Astrocyte (in vitro differentiated cells and primary cell): ENCODE measurements around the gene CNMD. TPM values are rescaled to one million over a fixed set of nuclear protein-coding genes. Genes with fewer than 3 reads are reported as not detected.

Experiments
- DNase-seq: peaks from one replicate; pipeline ENCODE4 v3.0.0-alpha.2; 2010; ENCODE audit warnings: low read depth
- FAIRE-seq: peaks from 2 replicates; lab custom pipeline; 2011; peaks lifted over from hg19 to GRCh38; lab: Jason Lieb, UNC
- H2AFZ ChIP-seq: 2 replicates; pipeline ENCODE4 v1.6.0; 2012; ENCODE audit warnings: low read depth, low read length, inconsistent platforms
- H3K27ac ChIP-seq: 2 replicates; pipeline ENCODE4 v1.5.1; 2011; ENCODE audit warnings: low read depth, low read length, inconsistent platforms
- H3K27me3 ChIP-seq: 2 replicates; pipeline ENCODE4 v1.6.0; 2011; ENCODE audit warnings: low read length, inconsistent platforms; ENCODE audit not compliant: insufficient read depth
- H3K36me3 ChIP-seq: 2 replicates; pipeline ENCODE4 v1.5.1; 2011; ENCODE audit warnings: low read length, inconsistent platforms; ENCODE audit not compliant: insufficient read depth
- H3K4me1 ChIP-seq: 2 replicates; pipeline ENCODE4 v1.5.1; 2011; ENCODE audit warnings: low read length, inconsistent platforms; ENCODE audit not compliant: insufficient read depth
- H3K4me2 ChIP-seq: 2 replicates; pipeline ENCODE4 v1.6.0; 2012; ENCODE audit warnings: low read length, inconsistent platforms
- H3K4me3 ChIP-seq: 2 replicates; pipeline ENCODE4 v1.5.1; 2011; ENCODE audit warnings: low read depth, mild to moderate bottlenecking, low read length, inconsistent platforms; ENCODE audit not compliant: insufficient read depth
- H3K79me2 ChIP-seq: 2 replicates; pipeline ENCODE4 v1.6.0; 2012; ENCODE audit warnings: mild to moderate bottlenecking, low read length, inconsistent platforms; ENCODE audit not compliant: insufficient read depth
- H3K9ac ChIP-seq: 2 replicates; pipeline ENCODE4 v1.6.0; 2012; ENCODE audit warnings: mild to moderate bottlenecking, low read length, inconsistent platforms
- H3K9me3 ChIP-seq: 2 replicates; pipeline ENCODE4 v1.5.1; 2012; ENCODE audit warnings: low read depth, mild to moderate bottlenecking, low read length, inconsistent platforms; ENCODE audit not compliant: insufficient read depth
- H4K20me1 ChIP-seq: 2 replicates; pipeline ENCODE4 v1.6.0; 2012; ENCODE audit warnings: low read length, inconsistent platforms; ENCODE audit not compliant: insufficient read depth
- H3K27ac Mint-ChIP-seq: one replicate; pipeline ENCODE4 v1.8.0; 2021; ENCODE audit warnings: mild to moderate bottlenecking, mixed read lengths; ENCODE audit not compliant: unreplicated experiment
- H3K27me3 Mint-ChIP-seq: one replicate; pipeline ENCODE4 v1.8.0; 2021; ENCODE audit warnings: low read depth, mixed read lengths; ENCODE audit not compliant: unreplicated experiment
- H3K36me3 Mint-ChIP-seq: one replicate; pipeline ENCODE4 v1.8.0; 2021; ENCODE audit warnings: low read depth, mixed read lengths; ENCODE audit not compliant: unreplicated experiment
- H3K4me1 Mint-ChIP-seq: one replicate; pipeline ENCODE4 v1.8.0; 2021; ENCODE audit warnings: low read depth, mixed read lengths; ENCODE audit not compliant: unreplicated experiment
- H3K4me3 Mint-ChIP-seq: one replicate; pipeline ENCODE4 v1.8.0; 2021; ENCODE audit warnings: mild to moderate bottlenecking, moderate library complexity, mixed read lengths; ENCODE audit not compliant: unreplicated experiment
- H3K9me3 Mint-ChIP-seq: one replicate; pipeline ENCODE4 v1.8.0; 2021; ENCODE audit warnings: mild to moderate bottlenecking, mixed read lengths; ENCODE audit not compliant: unreplicated experiment
- EZH2 ChIP-seq: IDR thresholded peaks from 2 replicates; pipeline ENCODE4 v1.6.1; 2012; ENCODE audit warnings: mild to moderate bottlenecking, low read length, inconsistent platforms; ENCODE audit not compliant: insufficient read depth
- total RNA-seq: library from RNA; stranded (reverse); gene quantifications from 2 replicates; pipeline ENCODE4 v1.2.1, GENCODE V29; 2021
- TF ChIP-seq, protein P1 (sequence below): IDR thresholded peaks from 2 replicates; pipeline ENCODE4 v1.5.1; 2011; ENCODE audit warnings: low read depth, mild to moderate bottlenecking, inconsistent platforms, low read length, moderate library complexity; ENCODE audit not compliant: insufficient read depth

Gene CNMD
- total RNA-seq, 1 donor from 2014 or later, result not detected

- Mint-ChIP-seq H3K4me3 (no peak overlapping the region), H3K36me3 (no peaks in the 10 kb centered on the region), H3K27me3 (peaks cover 5% of the 10 kb centered on the region), H3K4me1 (no peaks in the 10 kb centered on the region), H3K9me3 (no peaks in the 10 kb centered on the region), H3K27ac (no peak overlapping the region)
- no peak for TF ChIP-seq EZH2
- TF ChIP-seq, protein P1, sequence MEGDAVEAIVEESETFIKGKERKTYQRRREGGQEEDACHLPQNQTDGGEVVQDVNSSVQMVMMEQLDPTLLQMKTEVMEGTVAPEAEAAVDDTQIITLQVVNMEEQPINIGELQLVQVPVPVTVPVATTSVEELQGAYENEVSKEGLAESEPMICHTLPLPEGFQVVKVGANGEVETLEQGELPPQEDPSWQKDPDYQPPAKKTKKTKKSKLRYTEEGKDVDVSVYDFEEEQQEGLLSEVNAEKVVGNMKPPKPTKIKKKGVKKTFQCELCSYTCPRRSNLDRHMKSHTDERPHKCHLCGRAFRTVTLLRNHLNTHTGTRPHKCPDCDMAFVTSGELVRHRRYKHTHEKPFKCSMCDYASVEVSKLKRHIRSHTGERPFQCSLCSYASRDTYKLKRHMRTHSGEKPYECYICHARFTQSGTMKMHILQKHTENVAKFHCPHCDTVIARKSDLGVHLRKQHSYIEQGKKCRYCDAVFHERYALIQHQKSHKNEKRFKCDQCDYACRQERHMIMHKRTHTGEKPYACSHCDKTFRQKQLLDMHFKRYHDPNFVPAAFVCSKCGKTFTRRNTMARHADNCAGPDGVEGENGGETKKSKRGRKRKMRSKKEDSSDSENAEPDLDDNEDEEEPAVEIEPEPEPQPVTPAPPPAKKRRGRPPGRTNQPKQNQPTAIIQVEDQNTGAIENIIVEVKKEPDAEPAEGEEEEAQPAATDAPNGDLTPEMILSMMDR, result no peak
- no peak overlapping the region for H3K4me3 ChIP-seq
- H2AFZ ChIP-seq, result no peak overlapping the region
- H3K27me3 ChIP-seq, result no peaks in the 10 kb centered on the region
- DNase-seq, result no peak
- no peak overlapping the region for H3K9ac ChIP-seq
- H3K36me3 ChIP-seq, result no peaks in the 10 kb centered on the region
- no peak for FAIRE-seq
- no peak overlapping the region for H3K27ac ChIP-seq
- H4K20me1 ChIP-seq, result no peaks in the 10 kb centered on the region
- no peaks in the 10 kb centered on the region for H3K4me1 ChIP-seq
- H3K4me2 ChIP-seq, result no peak overlapping the region
- no peaks in the 10 kb centered on the region for H3K79me2 ChIP-seq
- no peaks in the 10 kb centered on the region for H3K9me3 ChIP-seq
Observed at GRCh38 chr13:52765611-52766390, 26.2 kb upstream of the CNMD start.

GRCh38 chr13:52760077-52760476 is 20.5 kb upstream of the CNMD start:
- TF ChIP-seq EZH2, result no peak
- TF ChIP-seq, protein P1, result no peak
- H2AFZ ChIP-seq, result no peak overlapping the region
- no peak overlapping the region for H3K4me2 ChIP-seq
- H3K27me3 Mint-ChIP-seq, result peaks cover 4% of the 10 kb centered on the region
- FAIRE-seq, result no peak
- no peaks in the 10 kb centered on the region for H3K36me3 ChIP-seq
- H3K4me1 ChIP-seq, result no peaks in the 10 kb centered on the region
- H3K9me3 Mint-ChIP-seq, result no peaks in the 10 kb centered on the region
- no peaks in the 10 kb centered on the region for H3K79me2 ChIP-seq
- no peaks in the 10 kb centered on the region for H3K9me3 ChIP-seq
- H3K4me3 Mint-ChIP-seq, result no peak overlapping the region
- H3K27me3 ChIP-seq, result no peaks in the 10 kb centered on the region
- no peak for DNase-seq
- no peaks in the 10 kb centered on the region for H3K36me3 Mint-ChIP-seq
- no peaks in the 10 kb centered on the region for H4K20me1 ChIP-seq
- no peak overlapping the region for H3K9ac ChIP-seq
- H3K27ac ChIP-seq, result no peak overlapping the region
- no peak overlapping the region for H3K27ac Mint-ChIP-seq
- H3K4me3 ChIP-seq, result no peak overlapping the region
- no peaks in the 10 kb centered on the region for H3K4me1 Mint-ChIP-seq

DNA sequence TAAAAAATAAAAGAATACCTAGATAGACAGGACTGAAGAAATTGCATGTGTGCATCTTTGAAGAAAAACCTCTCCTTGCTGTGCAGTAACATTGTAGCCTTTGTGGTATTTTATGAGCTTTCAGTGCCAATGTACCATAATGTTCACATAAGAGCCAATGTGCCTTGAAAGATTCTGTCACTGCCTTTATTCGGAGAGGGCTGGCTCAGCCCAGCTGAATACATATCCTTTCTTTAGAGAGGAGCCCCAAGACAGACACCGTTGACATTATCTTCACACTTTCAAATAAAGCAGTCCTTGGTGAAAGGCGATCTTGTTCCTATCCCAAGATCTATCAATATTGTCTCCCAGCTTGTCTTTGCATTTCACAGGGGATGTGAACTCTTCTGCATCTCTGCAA is 18.5 kb upstream of the CNMD start:
- H3K4me1 Mint-ChIP-seq, result no peaks in the 10 kb centered on the region
- H4K20me1 ChIP-seq, result no peaks in the 10 kb centered on the region
- no peak overlapping the region for H3K4me3 Mint-ChIP-seq
- no peaks in the 10 kb centered on the region for H3K79me2 ChIP-seq
- H3K27me3 Mint-ChIP-seq, result peaks cover 4% of the 10 kb centered on the region
- no peaks in the 10 kb centered on the region for H3K9me3 Mint-ChIP-seq
- H3K9ac ChIP-seq, result no peak overlapping the region
- TF ChIP-seq, protein P1, result no peak
- TF ChIP-seq EZH2, result no peak
- H3K27me3 ChIP-seq, result no peaks in the 10 kb centered on the region
- H2AFZ ChIP-seq, result no peak overlapping the region
- H3K36me3 ChIP-seq, result no peaks in the 10 kb centered on the region
- no peaks in the 10 kb centered on the region for H3K36me3 Mint-ChIP-seq
- no peaks in the 10 kb centered on the region for H3K9me3 ChIP-seq
- DNase-seq (no peak), FAIRE-seq (no peak)
- no peaks in the 10 kb centered on the region for H3K4me1 ChIP-seq
- no peak overlapping the region for H3K27ac Mint-ChIP-seq
- no peak overlapping the region for H3K4me3 ChIP-seq
- no peak overlapping the region for H3K4me2 ChIP-seq
- H3K27ac ChIP-seq, result no peak overlapping the region
